ENCODE results near the gene SIVA1. TPM values are rescaled to one million over a fixed set of nuclear protein-coding genes. Genes with fewer than 3 reads are reported as not detected.

Gene SIVA1
- total and polyA plus RNA-seq, 2 of the 8 experiments (the other 6 are each of a cell fraction or from before 2014, with no cell fraction given): 123 to 589 TPM

DNA sequence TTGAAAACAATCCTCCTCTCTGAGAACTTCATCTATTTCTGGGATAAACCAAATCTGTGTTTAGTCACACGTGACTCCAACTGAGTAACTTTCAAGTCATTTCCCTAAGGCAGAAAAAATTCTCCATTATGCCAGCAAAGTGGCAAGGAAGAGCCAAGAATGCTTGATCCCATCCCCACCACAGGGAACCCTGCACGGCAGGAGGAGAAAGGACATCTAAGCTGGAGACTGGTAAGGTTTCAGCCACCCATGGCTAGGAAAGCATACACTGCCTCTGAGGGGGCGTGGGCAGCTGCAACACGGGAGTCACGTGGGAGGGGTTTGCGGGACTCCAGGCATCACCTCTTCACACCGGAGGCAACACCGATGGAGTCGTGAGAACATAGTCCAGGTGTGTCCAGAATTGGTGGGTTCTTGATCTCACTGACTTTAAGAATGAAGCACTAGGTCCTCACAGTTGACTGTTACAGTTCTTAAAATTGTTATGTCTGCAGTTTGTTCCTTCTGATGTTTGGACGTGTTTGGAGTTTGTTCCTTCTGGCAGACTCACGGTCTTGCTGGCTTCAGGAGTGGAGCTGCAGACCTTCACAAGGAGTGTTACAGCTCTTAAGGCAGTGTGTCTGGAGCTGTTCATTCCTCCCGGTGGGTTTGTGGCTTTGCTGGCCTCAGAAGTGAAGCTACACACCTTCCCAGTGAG is 2.7 kb upstream of the SIVA1 start:
- Histone ChIP-seq H2BK20ac (ENCODE audit: low read length) (no peak overlapping the region), H3K9ac (replicated peaks in 1 of 4; ENCODE audit: extremely low read depth in 1 of 4, low read depth in 3 of 4, low read length in 3 of 4) (no peak overlapping the region), H3K4me1 (replicated peaks in 1 of 4; ENCODE audit: control insufficient read depth in 3 of 4, insufficient read depth in 4 of 4, low read length in 3 of 4) (peaks cover 0 to 13% (median 5%) of the 10 kb centered on the region in 4 experiments; a peak in 6 of 7 replicates), H4K20me1 (replicated peaks in 1 of 2; ENCODE audit: control insufficient read depth in 1 of 2, insufficient read depth in 2 of 2, low read length in 2 of 2) (peaks cover 13 to 18% of the 10 kb centered on the region in 2 experiments), H3K27me3 (replicated peaks in 1 of 4; ENCODE audit: control insufficient read depth in 3 of 4, extremely low read depth in 1 of 4, insufficient read depth in 3 of 4, low read length in 3 of 4) (no peaks in the 10 kb centered on the region; a peak in 1 of 7 replicates), H3K18ac (ENCODE audit: extremely low read depth, low read length) (no peak overlapping the region), H4K8ac (ENCODE audit: extremely low read depth, insufficient read depth, low read length) (no peak overlapping the region), H2BK15ac (ENCODE audit: low read length) (no peak overlapping the region), H2BK12ac (ENCODE audit: low read depth, low read length) (no peak overlapping the region), H3K23me2 (ENCODE audit: low read depth, low read length) (peaks cover 5% of the 10 kb centered on the region; the same call in 1 of the 2 replicates), H3K36me3 (ENCODE audit: control insufficient read depth in 2 of 4, insufficient read depth in 4 of 4, low read length in 3 of 4) (peaks cover 0 to 8% (median under 1%) of the 10 kb centered on the region in 4 experiments; a peak in 3 of 8 replicates), H3K9me3 (ENCODE audit: insufficient read depth in 2 of 2, low read depth in 1 of 2, low read length in 1 of 2) (peaks cover 10 to 25% of the 10 kb centered on the region in 2 experiments), H3K4me3 (ENCODE audit: extremely low read depth in 1 of 4, insufficient read depth in 2 of 4, low read depth in 3 of 4, low read length in 4 of 4) (no peak overlapping the region), H2AFZ (ENCODE audit: low read length) (no peak overlapping the region), H4K5ac (ENCODE audit: insufficient read length, low read depth, low read length) (no peak overlapping the region), H3K79me2 (ENCODE audit: control insufficient read depth in 1 of 2, insufficient read depth in 2 of 2, low read length in 2 of 2) (peaks cover 8 to 19% of the 10 kb centered on the region in 2 experiments; a peak in 3 of 4 replicates), H4K91ac (replicated peaks; ENCODE audit: insufficient read length, low read length) (no peak overlapping the region), H2BK120ac (replicated peaks; ENCODE audit: low read depth, low read length) (no peak overlapping the region), H3K79me1 (ENCODE audit: low read depth, low read length) (peaks cover 17% of the 10 kb centered on the region), H2AK5ac (ENCODE audit: low read depth, low read length) (no peak overlapping the region), H3K27ac (ENCODE audit: low read depth, low read length) (no peak overlapping the region), H3K23ac (ENCODE audit: insufficient read length) (no peak overlapping the region), H3K4me2 (ENCODE audit: insufficient read depth in 1 of 2, low read depth in 2 of 2, low read length in 2 of 2) (no peak overlapping the region), H3K14ac (ENCODE audit: insufficient read length) (no peak overlapping the region), H3K4ac (replicated peaks; ENCODE audit: insufficient read length, low read depth, low read length) (no peak overlapping the region), H3K56ac (replicated peaks; ENCODE audit: insufficient read length, low read depth, low read length) (no peak overlapping the region), H2BK5ac (ENCODE audit: low read depth, low read length) (no peak overlapping the region)
- TF ChIP-seq SUZ12 (IDR thresholded peaks at IDR 0.05; ENCODE audit: low read length) (no peak), EP300 (IDR thresholded peaks at IDR 0.05; ENCODE audit: borderline replicate concordance in 1 of 2, low read depth in 2 of 2, low read length in 2 of 2) (no peak), RXRA (IDR thresholded peaks at IDR 0.05; ENCODE audit: insufficient read depth, low read depth, low read length) (no peak), TAF1 (IDR thresholded peaks at IDR 0.05; ENCODE audit: low read depth, low read length) (no peak), SIRT6 (IDR thresholded peaks at IDR 0.05; ENCODE audit: low read length) (no peak), KDM1A (IDR thresholded peaks at IDR 0.05; ENCODE audit: borderline replicate concordance, low read length) (no peak), BCL11A (IDR thresholded peaks at IDR 0.05; ENCODE audit: low read depth in 2 of 2, low read length in 2 of 2) (no peak), CHD2 (IDR thresholded peaks at IDR 0.05; ENCODE audit: low read length) (no peak), SP1 (IDR thresholded peaks at IDR 0.05; ENCODE audit: low read depth, low read length) (no peak)
- TF ChIP-seq, protein P1, sequence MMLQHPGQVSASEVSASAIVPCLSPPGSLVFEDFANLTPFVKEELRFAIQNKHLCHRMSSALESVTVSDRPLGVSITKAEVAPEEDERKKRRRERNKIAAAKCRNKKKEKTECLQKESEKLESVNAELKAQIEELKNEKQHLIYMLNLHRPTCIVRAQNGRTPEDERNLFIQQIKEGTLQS (IDR thresholded peaks at IDR 0.05; ENCODE audit: insufficient read depth, low read depth, low read length): no peak
- FAIRE-seq (no peak), DNase-seq (ENCODE audit: low read depth in 1 of 2, low spot score in 2 of 2) (no peak)
- 90% methylated on average over 12 of the region's 12 CpGs; no CpG with 5 or more reads in 1 of the 2 experiments for WGBS, 2 experiments (ENCODE audit: extremely low coverage in 1 of 2, insufficient coverage in 1 of 2, insufficient read length in 1 of 2, insufficient replicate concordance in 2 of 2, low coverage in 1 of 2, low lambda C conversion rate in 2 of 2, missing lambda C conversion rate in 1 of 2)
- CTCF ChIA-PET (ENCODE audit: partially characterized antibody): interaction anchor here (1.2 to 3.5 kb wide), 10 partner anchors 11 to 145 kb away, joined by 4 to 11 read pairs (median 5); partner anchors contain the start of gene ADSS1
- POLR2A ChIA-PET (ENCODE audit: partially characterized antibody): interaction anchor here (1.6 kb wide), 1 partner anchor 35 kb away, joined by 3 read pairs; no protein-coding TSS in a partner anchor
